ENCODE data around the gene USP4. TPM values are rescaled to one million over a fixed set of nuclear protein-coding genes. Genes with fewer than 3 reads are reported as not detected.
"Not testable (repeated sequence)": the region's sequence is repeated elsewhere in the genome, so short reads cannot be mapped to it uniquely, and the experiment has no call there.

The USP4 gene
- total RNA-seq, 4 donors from 2014 or later, result 29.9 to 34.2 (median 31.5) TPM

DNA sequence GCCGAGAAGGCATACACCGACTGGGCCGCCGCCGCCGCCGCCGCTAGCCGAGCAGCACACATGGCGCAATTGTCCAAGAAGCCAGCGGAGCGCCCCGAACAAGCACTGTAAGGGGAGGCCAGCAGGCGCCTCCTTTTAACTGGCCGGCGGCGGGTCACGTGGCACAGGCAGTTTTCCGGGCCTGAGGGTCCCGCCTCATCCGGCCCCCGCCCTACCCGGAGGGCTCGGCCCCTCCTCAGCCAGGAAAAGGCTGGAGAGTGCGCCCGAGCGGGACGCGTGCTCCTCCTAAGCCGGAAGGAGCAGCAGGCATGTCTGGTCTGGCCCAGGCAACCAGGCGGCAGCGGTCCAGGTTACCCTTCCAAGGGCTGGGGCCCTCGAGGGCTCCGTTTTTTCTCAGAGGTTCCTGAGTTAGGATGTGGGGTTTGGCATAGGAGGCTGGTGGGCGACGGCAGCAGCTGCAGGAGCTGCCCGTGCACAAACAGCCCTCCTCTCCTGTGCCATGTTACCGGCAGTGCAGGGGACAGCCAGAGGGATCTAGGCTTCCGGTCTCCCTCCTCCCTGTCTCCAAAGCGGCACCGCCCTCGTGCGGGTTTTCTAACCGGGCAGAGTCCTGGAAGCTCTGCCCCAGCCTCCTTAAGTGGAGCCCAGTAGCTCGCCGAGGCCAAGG is 18.5 kb upstream of the USP4 start, which contains the start of gene GPX1:
GPX1 (minus strand) TSS at position 137 of the 667 bp plus-strand sequence; CDS start at position 62, 75 bp downstream.
- WGBS, 2 donors, result 1 to 5% methylated on average over 21 to 30 of the region's 46 CpGs
- H3K4me3 ChIP-seq (ENCODE audit: low read depth, poor library complexity, severe bottlenecking), result peak within 1 kb of the TSS; percentile 70
- intact Hi-C loops (cut with DNase I; ENCODE audit: low total_unique reads), result no loop called here
- peak in 1 of 2 donors; percentile 76 for TF ChIP-seq POLR2A (IDR thresholded peaks at IDR 0.05)
- TF ChIP-seq, protein P1, sequence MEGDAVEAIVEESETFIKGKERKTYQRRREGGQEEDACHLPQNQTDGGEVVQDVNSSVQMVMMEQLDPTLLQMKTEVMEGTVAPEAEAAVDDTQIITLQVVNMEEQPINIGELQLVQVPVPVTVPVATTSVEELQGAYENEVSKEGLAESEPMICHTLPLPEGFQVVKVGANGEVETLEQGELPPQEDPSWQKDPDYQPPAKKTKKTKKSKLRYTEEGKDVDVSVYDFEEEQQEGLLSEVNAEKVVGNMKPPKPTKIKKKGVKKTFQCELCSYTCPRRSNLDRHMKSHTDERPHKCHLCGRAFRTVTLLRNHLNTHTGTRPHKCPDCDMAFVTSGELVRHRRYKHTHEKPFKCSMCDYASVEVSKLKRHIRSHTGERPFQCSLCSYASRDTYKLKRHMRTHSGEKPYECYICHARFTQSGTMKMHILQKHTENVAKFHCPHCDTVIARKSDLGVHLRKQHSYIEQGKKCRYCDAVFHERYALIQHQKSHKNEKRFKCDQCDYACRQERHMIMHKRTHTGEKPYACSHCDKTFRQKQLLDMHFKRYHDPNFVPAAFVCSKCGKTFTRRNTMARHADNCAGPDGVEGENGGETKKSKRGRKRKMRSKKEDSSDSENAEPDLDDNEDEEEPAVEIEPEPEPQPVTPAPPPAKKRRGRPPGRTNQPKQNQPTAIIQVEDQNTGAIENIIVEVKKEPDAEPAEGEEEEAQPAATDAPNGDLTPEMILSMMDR (IDR thresholded peaks at IDR 0.05), result no peak
- DNase-seq (ENCODE audit: low spot score in 2 of 2), result peak; percentile 94 to 99

DNA sequence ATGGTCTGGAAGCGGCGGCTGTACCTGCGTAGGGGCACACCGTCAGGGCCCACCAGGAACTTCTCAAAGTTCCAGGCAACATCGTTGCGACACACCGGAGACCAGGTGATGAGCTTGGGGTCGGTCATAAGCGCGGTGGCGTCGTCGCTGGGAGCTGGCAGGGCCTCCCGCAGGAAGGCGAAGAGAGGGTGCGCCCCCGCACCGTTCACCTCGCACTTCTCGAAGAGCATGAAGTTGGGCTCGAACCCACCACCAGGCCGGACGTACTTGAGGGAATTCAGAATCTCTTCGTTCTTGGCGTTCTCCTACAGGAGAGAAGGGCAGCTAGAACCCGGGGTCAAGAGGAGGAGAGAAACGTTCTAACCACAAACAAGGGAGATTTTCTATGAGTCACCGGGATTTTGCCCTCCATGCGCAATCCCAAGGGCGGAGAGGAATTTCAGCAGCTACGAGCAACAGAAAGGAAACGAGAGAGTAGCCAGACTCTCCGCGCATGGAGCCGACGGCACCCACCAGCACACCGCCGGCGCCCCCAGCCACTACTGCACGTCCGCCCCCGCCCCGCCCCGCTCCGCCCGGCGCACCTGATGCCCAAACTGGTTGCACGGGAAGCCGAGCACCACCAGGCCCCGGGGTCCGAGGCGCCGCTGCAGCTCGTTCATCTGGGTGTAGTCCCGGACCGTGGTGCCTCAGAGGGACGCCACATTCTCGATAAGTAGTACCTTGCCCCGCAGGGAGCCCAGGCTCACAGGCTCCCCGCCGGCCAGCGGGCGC is 17.8 kb upstream of the USP4 start:
- DNase-seq (ENCODE audit: low spot score in 2 of 2), result peak in 1 of 2 donors; percentile 90
- intact Hi-C loops (cut with DNase I; ENCODE audit: low total_unique reads), result not testable (repeated sequence)
- peak overlapping the region; percentile 70 for H3K4me3 ChIP-seq (ENCODE audit: low read depth, poor library complexity, severe bottlenecking)
- 7 to 17% methylated on average over 26 to 55 of the region's 63 CpGs for WGBS, 2 donors

DNA sequence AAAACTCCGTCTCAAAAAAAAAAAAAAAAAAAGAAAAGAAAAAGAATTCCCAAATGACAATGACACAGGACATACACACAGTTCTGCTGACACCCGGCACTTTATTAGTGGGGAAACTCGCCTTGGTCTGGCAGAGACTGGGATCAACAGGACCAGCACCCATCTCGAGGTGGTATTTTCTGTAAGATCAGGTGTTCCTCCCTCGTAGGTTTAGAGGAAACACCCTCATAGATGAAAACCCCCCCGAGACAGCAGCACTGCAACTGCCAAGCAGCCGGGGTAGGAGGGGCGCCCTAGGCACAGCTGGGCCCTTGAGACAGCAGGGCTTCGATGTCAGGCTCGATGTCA is 17.2 kb upstream of the USP4 start:
- DNase-seq (ENCODE audit: low spot score in 2 of 2); intact Hi-C loops (cut with DNase I; ENCODE audit: low total_unique reads); H3K4me3 ChIP-seq (ENCODE audit: low read depth, poor library complexity, severe bottlenecking): not testable (repeated sequence)
- 26 to 28% methylated on average over 9 to 10 of the region's 10 CpGs for WGBS, 2 donors

- intact Hi-C loops (cut with DNase I; ENCODE audit: low total_unique reads), result no loop called here
- 85 to 89% methylated on average over 5 of the region's 5 CpGs for WGBS, 2 donors
- TF ChIP-seq, protein P1 (IDR thresholded peaks at IDR 0.05), result no peak
- no peak for TF ChIP-seq POLR2A (IDR thresholded peaks at IDR 0.05)
- H3K4me3 ChIP-seq (ENCODE audit: low read depth, poor library complexity, severe bottlenecking), result no peak overlapping the region
- DNase-seq (ENCODE audit: low spot score in 2 of 2), result no peak
Measured at GRCh38 chr3:49352890-49353421, 13.1 kb upstream of the USP4 start.

DNA sequence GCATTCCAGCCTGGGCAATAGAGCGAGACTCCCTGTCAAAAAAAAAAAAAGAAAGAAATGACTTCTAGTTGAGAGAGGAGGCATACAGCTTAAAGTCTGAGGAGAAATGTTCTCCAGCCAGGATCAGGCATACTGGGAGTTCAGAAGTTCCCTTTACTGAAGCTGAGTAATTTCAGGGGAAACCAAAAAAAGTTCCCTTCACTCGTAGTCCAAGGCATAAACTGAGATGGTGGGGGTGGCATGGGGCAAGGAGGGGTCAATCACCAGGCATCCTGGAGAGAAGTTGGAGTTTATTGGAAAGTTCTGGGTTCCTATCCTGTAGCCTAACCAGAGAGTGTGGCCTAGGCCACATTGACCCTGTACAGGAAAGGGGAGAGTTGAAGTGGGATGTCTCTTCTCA is 12.4 kb upstream of the USP4 start:
- DNase-seq (ENCODE audit: low spot score in 2 of 2), result no peak
- 62 to 80% methylated on average over 2 of the region's 2 CpGs for WGBS, 2 donors
- no peak overlapping the region for H3K4me3 ChIP-seq (ENCODE audit: low read depth, poor library complexity, severe bottlenecking)
- TF ChIP-seq, protein P1 (IDR thresholded peaks at IDR 0.05), result no peak
- TF ChIP-seq POLR2A (IDR thresholded peaks at IDR 0.05), result no peak
- intact Hi-C loops (cut with DNase I; ENCODE audit: low total_unique reads), result no loop called here

- no peak for DNase-seq (ENCODE audit: low spot score in 2 of 2)
- intact Hi-C loops (cut with DNase I; ENCODE audit: low total_unique reads), result no loop called here
- no peak overlapping the region for H3K4me3 ChIP-seq (ENCODE audit: low read depth, poor library complexity, severe bottlenecking)
- TF ChIP-seq, protein P1 (IDR thresholded peaks at IDR 0.05), result no peak
- no peak for TF ChIP-seq POLR2A (IDR thresholded peaks at IDR 0.05)
- WGBS, 2 donors, result 4 to 14% methylated on average over 1 of the region's 1 CpG
Measured at GRCh38 chr3:49351521-49352011, 11.7 kb upstream of the USP4 start.

All from lower leg skin (tissue), 4 donors.